ENCODE results near the gene GHR.

GHR gene

GRCh38 chr5:42518595-42519221 is 95.5 kb downstream of the GHR start:
- DNase-seq = no peak

DNA sequence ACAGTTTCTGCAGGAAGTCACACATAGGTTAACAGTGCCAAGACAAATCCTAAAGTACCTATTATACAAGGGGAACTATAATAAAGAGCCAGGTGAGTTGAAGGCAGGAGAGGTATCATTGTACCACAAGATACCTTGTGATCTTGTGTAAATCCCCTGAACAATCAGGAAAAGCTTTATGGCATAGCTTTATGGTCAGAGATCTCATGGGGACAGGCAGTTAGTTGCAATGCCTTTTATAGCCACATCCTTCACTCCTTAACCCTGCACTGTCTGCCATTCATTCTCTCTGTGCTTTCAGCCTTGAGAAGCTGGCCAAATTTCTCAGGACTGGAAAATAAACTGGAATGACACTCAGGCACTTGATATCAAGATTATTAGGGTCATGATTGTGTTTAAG is 97.0 kb downstream of the GHR start:
- no peak for DNase-seq

GRCh38 chr5:42520957-42521356 is 97.7 kb downstream of the GHR start:
- no peak for DNase-seq

DNA sequence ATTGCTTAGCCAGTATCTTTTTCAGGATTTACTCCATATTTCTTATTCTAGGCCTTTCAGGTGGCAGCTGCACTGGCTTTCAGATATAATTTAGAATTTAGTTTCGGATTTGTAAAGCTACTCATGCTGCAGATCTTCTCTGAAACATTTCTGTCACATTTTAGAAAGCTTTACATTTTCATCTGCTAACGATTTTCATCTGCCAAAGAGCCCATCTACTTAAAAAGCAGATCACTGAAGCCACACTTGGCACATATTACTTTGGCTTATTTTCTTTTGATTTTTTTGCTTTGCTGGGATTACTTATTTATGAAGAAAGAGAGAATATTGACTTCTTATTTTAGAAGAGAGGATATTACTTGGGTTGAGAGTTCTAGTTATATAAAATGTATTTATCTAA is 98.2 kb downstream of the GHR start:
- no peak for DNase-seq

- DNase-seq = no peak
Observed at GRCh38 chr5:42522783-42523182, 99.5 kb downstream of the GHR start.

- no peak for DNase-seq
Observed at GRCh38 chr5:42526179-42526578, 102.9 kb downstream of the GHR start.

GRCh38 chr5:42531611-42532010 is 108.4 kb downstream of the GHR start:
- DNase-seq = no peak

DNA sequence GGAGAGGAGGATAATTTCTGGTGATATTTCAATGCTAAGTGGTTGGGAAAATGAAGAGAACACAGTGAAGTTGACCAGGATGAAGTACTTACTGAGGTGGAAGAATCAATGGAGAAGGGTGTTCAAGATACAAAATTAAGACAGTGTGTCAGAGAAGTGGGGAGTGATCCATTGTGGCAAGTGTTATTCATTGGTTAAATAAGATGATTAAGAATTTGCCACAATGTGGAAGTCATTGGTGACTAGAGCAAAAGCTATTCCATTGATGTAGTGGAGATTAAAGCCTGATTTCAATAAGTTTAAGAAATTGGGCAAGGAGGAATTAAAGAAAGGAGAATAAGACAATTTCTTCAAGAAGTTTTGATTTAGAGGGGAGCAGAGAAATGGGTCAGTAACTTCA is 118.9 kb downstream of the GHR start:
- no peak for DNase-seq

DNA sequence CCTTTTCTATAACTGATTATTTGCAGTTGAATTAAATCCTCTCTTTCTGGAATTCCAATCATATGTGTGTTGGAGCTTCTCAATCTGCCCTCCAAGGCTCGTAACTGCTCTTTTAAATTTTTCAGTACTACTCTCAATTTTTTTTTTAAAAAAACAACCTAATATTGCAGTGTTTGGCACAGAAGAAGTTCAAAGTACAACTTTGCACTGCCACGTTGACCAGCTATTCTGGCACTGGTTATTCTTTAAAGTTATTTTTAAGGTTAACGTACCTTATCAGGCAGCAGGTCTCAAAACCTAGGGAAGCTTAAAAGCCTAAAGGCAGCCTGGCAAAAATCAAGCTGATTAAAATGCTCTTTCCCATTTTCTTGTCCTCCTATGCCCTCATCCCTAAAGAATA is 120.5 kb downstream of the GHR start:
- DNase-seq = no peak

DNA sequence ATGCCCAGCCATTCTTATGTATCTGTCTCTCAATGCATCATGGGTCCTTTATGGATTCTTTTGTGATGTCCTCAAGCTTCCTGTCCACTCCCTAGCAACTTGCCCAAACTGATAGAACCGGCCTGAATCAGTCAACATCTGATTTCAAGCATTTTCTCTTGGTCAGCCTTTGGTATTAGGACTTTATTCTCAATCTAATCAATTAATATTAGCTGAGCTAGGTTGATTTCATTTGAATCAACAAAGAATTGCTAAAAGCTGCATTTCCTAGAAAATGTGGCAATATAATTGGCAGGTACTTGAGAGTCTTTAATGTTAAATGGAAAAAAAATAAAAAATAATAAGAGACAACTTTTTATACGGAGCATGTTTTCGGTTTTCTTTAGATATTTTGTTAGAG is 121.8 kb downstream of the GHR start:
- no peak for DNase-seq

GRCh38 chr5:42547141-42547540 is 123.9 kb downstream of the GHR start:
- no peak for DNase-seq

- no peak for DNase-seq
Observed at GRCh38 chr5:42547894-42548293, 124.7 kb downstream of the GHR start.

GRCh38 chr5:42552597-42552996 is 129.4 kb downstream of the GHR start:
- DNase-seq = no peak

GRCh38 chr5:42553461-42553860 is 130.2 kb downstream of the GHR start:
- DNase-seq = no peak

DNA sequence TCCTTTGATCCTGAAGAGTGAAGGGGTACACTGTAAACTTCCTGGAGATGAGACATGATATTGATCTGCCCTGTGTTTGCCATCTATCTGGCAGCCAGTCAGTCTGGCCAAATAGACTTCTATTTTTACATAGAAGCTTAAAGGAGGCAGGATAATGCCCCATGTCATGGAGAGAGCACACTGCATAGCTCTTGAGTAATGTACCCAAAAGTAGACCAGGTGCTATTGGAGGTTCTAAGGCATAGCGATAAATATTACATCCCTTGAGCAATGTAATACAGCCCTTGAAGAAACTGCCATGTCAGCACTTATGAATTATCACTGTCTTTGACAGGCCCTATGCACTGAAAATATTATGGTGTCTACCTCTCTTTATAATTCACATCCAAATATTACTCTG is 131.8 kb downstream of the GHR start:
- DNase-seq = no peak

DNA sequence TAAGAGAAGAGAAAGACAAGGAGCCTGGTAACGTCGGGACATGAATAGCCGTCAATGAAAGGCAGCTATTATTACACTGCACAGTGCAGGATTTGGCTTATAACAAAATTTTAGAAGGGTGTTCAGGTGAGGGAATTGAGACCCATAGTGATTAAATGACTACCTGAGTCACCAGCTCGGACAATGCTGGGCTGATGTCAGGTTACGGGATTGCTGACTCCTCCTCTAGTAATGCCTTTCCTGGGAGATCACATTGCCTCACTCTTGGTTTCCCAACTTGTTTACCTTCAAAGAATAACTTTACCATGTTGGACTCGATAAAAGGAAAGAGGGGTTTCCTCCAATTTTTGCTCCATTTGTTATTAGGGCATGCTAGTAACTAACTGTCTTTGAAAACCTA is 132.6 kb downstream of the GHR start:
- DNase-seq = no peak

- no peak for DNase-seq
Observed at GRCh38 chr5:42557689-42558088, 134.4 kb downstream of the GHR start.

- DNase-seq = no peak
Observed at GRCh38 chr5:42561656-42562055, 138.4 kb downstream of the GHR start.

- no peak for DNase-seq
Observed at GRCh38 chr5:42564689-42565356, 141.6 kb downstream of the GHR start.

GRCh38 chr5:42566652-42567295 is 143.5 kb downstream of the GHR start:
- DNase-seq = no peak

DNA sequence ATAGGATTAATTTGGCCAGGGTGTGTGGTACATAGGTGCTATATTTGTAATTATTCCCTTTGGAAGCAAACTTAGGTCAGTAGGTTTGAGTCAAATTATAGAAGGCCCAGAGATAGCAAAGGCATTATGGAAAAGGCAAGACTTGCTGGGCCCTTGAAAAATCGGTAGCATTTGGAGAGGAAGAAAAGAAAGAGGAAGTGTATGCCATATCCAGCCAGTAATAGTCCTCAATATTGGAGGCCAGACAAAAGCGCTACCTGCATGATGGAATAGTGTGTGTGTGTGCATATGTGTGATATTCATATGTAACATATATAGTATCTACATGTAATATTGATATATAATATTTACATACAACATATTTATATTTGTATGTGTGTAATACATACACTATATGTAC is 146.1 kb downstream of the GHR start:
- no peak for DNase-seq

GRCh38 chr5:42569953-42570548 is 146.8 kb downstream of the GHR start:
- no peak for DNase-seq

DNA sequence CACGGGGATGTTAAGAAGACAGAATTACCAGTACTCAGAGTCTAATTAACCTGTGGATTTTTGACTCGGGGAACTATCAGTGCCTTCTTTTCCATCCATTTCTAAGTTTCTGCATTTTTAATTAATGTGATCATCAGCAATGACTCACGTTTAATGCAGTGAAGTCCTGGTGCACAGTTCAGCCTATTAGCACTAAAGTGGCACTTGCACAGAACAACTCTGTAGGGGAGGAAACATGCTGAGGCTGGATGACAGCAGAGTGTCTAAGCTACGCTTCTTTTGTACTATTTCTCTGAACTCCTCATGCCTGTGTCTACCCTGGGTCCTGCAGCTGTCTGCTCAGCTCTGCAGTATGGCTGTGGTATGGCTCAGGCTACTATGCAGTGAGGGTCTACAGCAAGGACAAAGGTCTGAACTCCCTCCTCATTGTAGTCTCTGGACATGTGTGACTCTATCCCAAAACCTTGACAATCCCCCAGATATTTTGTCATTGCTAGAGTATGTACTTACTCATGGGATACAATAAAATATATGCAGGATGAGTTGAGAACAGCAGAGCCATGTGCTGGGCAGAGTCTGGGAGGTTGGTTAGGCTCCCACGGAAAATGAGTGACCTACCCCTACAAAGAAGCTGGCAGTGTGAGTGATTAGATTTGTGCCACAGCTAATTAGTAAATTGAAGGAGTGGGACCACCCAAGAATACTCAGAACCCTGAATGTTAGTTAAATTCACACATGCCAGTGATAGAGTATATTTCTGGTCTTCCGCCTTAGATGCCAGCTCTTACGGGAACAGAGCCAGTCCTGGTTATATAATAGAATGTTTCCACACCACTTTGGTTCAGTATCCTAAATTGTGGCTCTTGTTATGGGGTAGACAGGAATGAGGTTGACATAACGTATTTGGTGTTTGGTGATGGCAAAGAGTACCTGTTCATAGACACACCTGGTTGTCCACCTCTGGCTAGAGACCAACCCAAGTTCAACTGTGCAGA is 148.0 kb downstream of the GHR start:
- DNase-seq = no peak
